HCT116 (cell line): ENCODE measurements around the gene MDFI. TPM values are rescaled to one million over a fixed set of nuclear protein-coding genes. Genes with fewer than 3 reads are reported as not detected.

Source experiments
- ATAC-seq: fragments of 200-7000 bp; cut with Tn5 transposase; 2 replicates; pipeline ENCODE4 v1.9.1; 2020; ENCODE audit warnings: mild to moderate bottlenecking, moderate library complexity
- BruUV-seq: library from RNA; stranded (reverse); fragments of 400-500 nt; replicated peaks from 2 replicates; lab custom pipeline; 2021; lab: Mats Ljungman, UMichigan
- CTCF ChIA-PET: fragments of 300-600 bp; sonication (Branson Sonifier 250); formaldehyde crosslinking; loops from one replicate; lab custom pipeline; 2021; ENCODE audit warnings: antibody characterized with exemption; lab: Charles Lee
- POLR2A ChIA-PET: fragments of 300-600, 350-600 bp; sonication (Branson Sonifier 250); formaldehyde crosslinking; loops from one replicate; lab custom pipeline; 2021; ENCODE audit warnings: antibody characterized with exemption; lab: Charles Lee
- RAD21 ChIA-PET, 2 experiments: fragments of 300-600 bp; sonication (Branson Sonifier 250); formaldehyde crosslinking; loops; one replicate each; lab custom pipeline; 2023; ENCODE audit warnings: low total read pairs in 2 of 2; ENCODE audit not compliant: uncharacterized antibody in 2 of 2, unreplicated experiment in 2 of 2, low non-redundant PET in 1 of 2; lab: Charles Lee
- DNase-seq: peaks from one replicate; pipeline ENCODE4 v3.0.0-alpha.2; 2010; ENCODE audit warnings: low read depth, low spot score
- H2AFZ ChIP-seq: fragments of 200-600 bp; shearing (Covaris generic), sonication (generic); 2 replicates; pipeline ENCODE4 v1.6.1; 2017; ENCODE audit warnings: low read depth, mixed run types, mixed read lengths, antibody characterized with exemption, low read length; ENCODE audit not compliant: poor library complexity, severe bottlenecking
- H3K27ac ChIP-seq: 2 replicates; pipeline ENCODE4 v1.5.1; 2012; ENCODE audit warnings: low read depth, low read length
- H3K27me3 ChIP-seq: fragments of 200-600 bp; sonication (generic); 2 replicates; pipeline ENCODE4 v1.6.1; 2016; ENCODE audit warnings: mixed run types, low read length, mixed read lengths; ENCODE audit not compliant: insufficient read depth
- H3K36me3 ChIP-seq, 2 experiments: fragments of 200-500 bp in 1 of 2; fragments of 200-600 bp in 1 of 2; sonication (Bioruptor generic) in 1 of 2; sonication (generic) in 1 of 2; 2 replicates each; pipeline versions ENCODE4 v1.5.1 to v1.6.1; 2014 to 2016; ENCODE audit warnings: low read length in 2 of 2, inconsistent platforms in 1 of 2, mixed read lengths in 1 of 2, mixed run types in 1 of 2; ENCODE audit not compliant: insufficient read depth in 2 of 2, control insufficient read depth in 1 of 2
- H3K4me1 ChIP-seq, 2 experiments: fragments of 200-600 bp in 1 of 2; sonication (generic) in 1 of 2; 2 replicates each; pipeline versions ENCODE4 v1.5.1 to v1.6.1; 2012 to 2017; ENCODE audit warnings: low read length in 2 of 2, inconsistent platforms in 1 of 2, mild to moderate bottlenecking in 1 of 2, mixed read lengths in 1 of 2, mixed run types in 1 of 2, moderate library complexity in 1 of 2; ENCODE audit not compliant: insufficient read depth in 2 of 2, control insufficient read depth in 1 of 2
- H3K4me2 ChIP-seq: fragments of 200-600 bp; sonication (generic); 2 replicates; pipeline ENCODE4 v1.6.1; 2017; ENCODE audit warnings: mixed run types, low read length, mixed read lengths
- H3K4me3 ChIP-seq, 2 experiments: fragments of 200-600 bp in 1 of 2; sonication (generic) in 1 of 2; replicated peaks in 1 of 2; 2 replicates each; pipeline ENCODE4 v1.5.1; 2011 to 2016; ENCODE audit warnings: low read length in 2 of 2, control low read depth in 1 of 2, low read depth in 1 of 2, mild to moderate bottlenecking in 1 of 2, mixed read lengths in 1 of 2, mixed run types in 1 of 2
- H3K79me2 ChIP-seq: fragments of 200-600 bp; sonication (generic); 2 replicates; pipeline ENCODE4 v1.6.1; 2017; ENCODE audit warnings: mild to moderate bottlenecking, mixed run types, low read length, moderate library complexity, mixed read lengths; ENCODE audit not compliant: insufficient read depth
- H3K9ac ChIP-seq: fragments of 200-600 bp; sonication (generic); 2 replicates; pipeline ENCODE4 v1.6.1; 2016; ENCODE audit warnings: low read length, mixed read lengths
- H3K9me2 ChIP-seq: fragments of 200-600 bp; sonication (generic), shearing (Covaris generic); 2 replicates; pipeline ENCODE4 v1.6.1; 2017; ENCODE audit warnings: mixed run types, mild to moderate bottlenecking, moderate library complexity; ENCODE audit not compliant: insufficient read depth
- H3K9me3 ChIP-seq, 2 experiments: fragments of 200-500 bp in 1 of 2; fragments of 200-600 bp in 1 of 2; sonication (Bioruptor generic) in 1 of 2; sonication (generic) in 1 of 2; 2 replicates each; pipeline ENCODE4 v1.6.1; 2014 to 2017; ENCODE audit warnings: low read length in 2 of 2, mixed read lengths in 2 of 2, inconsistent platforms in 1 of 2, low read depth in 1 of 2, mild to moderate bottlenecking in 1 of 2, mixed run types in 1 of 2, moderate library complexity in 1 of 2; ENCODE audit not compliant: control insufficient read depth in 1 of 2, insufficient read depth in 1 of 2
- H4K20me1 ChIP-seq: fragments of 200-600 bp; sonication (generic), shearing (Covaris generic); 2 replicates; pipeline ENCODE4 v1.6.1; 2017; ENCODE audit warnings: mixed run types, mild to moderate bottlenecking, moderate library complexity; ENCODE audit not compliant: insufficient read depth
- CBX3 ChIP-seq: IDR thresholded peaks from 2 replicates; pipeline ENCODE4 v1.6.1; 2012; ENCODE audit warnings: low read depth
- ELF1 ChIP-seq: IDR thresholded peaks from 2 replicates; pipeline ENCODE4 v1.6.1; 2012; ENCODE audit warnings: low read depth, borderline replicate concordance
- EZH2phosphoT487 ChIP-seq: fragments of 200-600 bp; IDR thresholded peaks from 2 replicates; pipeline ENCODE4 v1.6.1; 2018; ENCODE audit warnings: antibody characterized with exemption, borderline replicate concordance
- FOSL1 ChIP-seq: IDR thresholded peaks from 2 replicates; pipeline ENCODE4 v1.6.1; 2012; ENCODE audit warnings: low read depth
- POLR2A ChIP-seq: IDR thresholded peaks from 2 replicates; pipeline ENCODE4 v1.7.0; 2011; ENCODE audit warnings: borderline replicate concordance; ENCODE audit not compliant: insufficient read depth, insufficient read length; ENCODE audit errors: extremely low read depth
- RAD21 ChIP-seq: IDR thresholded peaks from 2 replicates; pipeline ENCODE4 v1.6.1; 2012; ENCODE audit warnings: low read depth, mild to moderate bottlenecking
- SIN3A ChIP-seq: IDR thresholded peaks from 2 replicates; pipeline ENCODE4 v1.6.1; 2012; ENCODE audit warnings: low read depth
- ZNF274 ChIP-seq: fragments of 200-500 bp; sonication (Bioruptor generic); IDR thresholded peaks from 2 replicates; pipeline ENCODE4 v1.6.1; 2014; ENCODE audit warnings: mild to moderate bottlenecking, low read depth, low read length, inconsistent platforms
- intact Hi-C: fragments of 100-400 bp; cut with micrococcal nuclease; formaldehyde crosslinking; loops from 2 replicates; pipeline ENCODE4 v1.10.0; 2022
- total RNA-seq: library from RNA; stranded (reverse); gene quantifications from one replicate; pipeline ENCODE4 v1.2.1, GENCODE V29; 2021; ENCODE audit not compliant: unreplicated experiment
- TF ChIP-seq, protein P1 (sequence below), 3 experiments: fragments of 200-600 bp in 1 of 3; sonication (generic) in 1 of 3; IDR thresholded peaks in 2 of 3; conservative IDR thresholded peaks in 1 of 3; 2 replicates each; pipeline ENCODE4 v1.5.1; 2012 to 2017; ENCODE audit warnings: low read depth in 2 of 3, low read length in 2 of 3, antibody characterized with exemption in 1 of 3, borderline replicate concordance in 1 of 3, control low read depth in 1 of 3, mild to moderate bottlenecking in 1 of 3, mixed read lengths in 1 of 3, mixed run types in 1 of 3, moderate library complexity in 1 of 3; ENCODE audit not compliant: insufficient read depth in 1 of 3
- TF ChIP-seq, protein P2 (sequence below): IDR thresholded peaks from 2 replicates; pipeline ENCODE4 v1.6.1; 2012

MDFI gene
- total RNA-seq, 1 experiment from 2014 or later: 35.5 TPM

DNA sequence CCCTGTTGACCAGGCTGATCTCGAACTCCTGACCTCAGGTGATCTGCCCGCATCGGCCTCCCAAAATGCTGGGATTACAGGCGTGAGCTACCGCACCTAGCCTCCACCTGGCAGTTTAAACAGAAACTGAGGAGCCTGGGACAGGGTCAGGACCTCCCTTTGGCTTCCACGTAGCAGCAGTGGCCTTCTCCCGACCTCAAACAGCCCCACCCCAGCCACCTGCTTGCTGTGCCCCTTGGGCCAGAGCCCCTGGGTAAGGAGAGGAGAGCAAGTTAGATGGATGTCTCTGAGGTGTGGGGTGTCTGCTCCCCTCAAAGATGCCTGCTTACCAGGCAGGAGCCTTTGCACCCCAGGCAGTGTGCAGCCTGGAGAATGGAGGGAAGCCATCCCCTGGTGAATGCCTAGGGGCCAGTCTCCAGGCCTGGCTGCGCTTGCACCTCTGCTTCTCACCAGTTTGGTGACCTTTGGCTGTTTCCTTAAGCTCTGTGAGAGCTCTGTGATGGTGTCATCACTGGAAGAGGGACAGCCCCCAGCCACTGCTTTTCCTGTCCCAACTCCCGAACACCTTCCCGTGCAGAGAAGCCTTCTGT lies 42.1 kb upstream of the MDFI start:
- intact Hi-C loops: no loop called here
- peaks cover 0 to 3% of the 10 kb centered on the region in 2 experiments; a peak in 1 of 4 replicates for H3K4me1 ChIP-seq
- H4K20me1 ChIP-seq: no peaks in the 10 kb centered on the region
- POLR2A ChIA-PET: no interaction called here
- H3K79me2 ChIP-seq: no peaks in the 10 kb centered on the region
- no peak overlapping the region for H3K4me2 ChIP-seq
- ATAC-seq: no peak
- CTCF ChIA-PET: interaction anchor here (1.2 to 1.4 kb wide), 2 partner anchors 86 to 228 kb away, joined by 3 to 4 read pairs; no protein-coding TSS in a partner anchor
- H3K9ac ChIP-seq: no peak overlapping the region
- H3K27ac ChIP-seq: no peak overlapping the region
- H2AFZ ChIP-seq: no peak overlapping the region
- no peaks in the 10 kb centered on the region for H3K9me3 ChIP-seq
- H3K9me2 ChIP-seq: no peaks in the 10 kb centered on the region
- H3K4me3 ChIP-seq: no peak overlapping the region
- TF ChIP-seq CBX3 (no peak), SIN3A (no peak), EZH2phosphoT487 (no peak), RAD21 (no peak), ZNF274 (no peak), FOSL1 (no peak), POLR2A (no peak), ELF1 (no peak)
- TF ChIP-seq, protein P1, sequence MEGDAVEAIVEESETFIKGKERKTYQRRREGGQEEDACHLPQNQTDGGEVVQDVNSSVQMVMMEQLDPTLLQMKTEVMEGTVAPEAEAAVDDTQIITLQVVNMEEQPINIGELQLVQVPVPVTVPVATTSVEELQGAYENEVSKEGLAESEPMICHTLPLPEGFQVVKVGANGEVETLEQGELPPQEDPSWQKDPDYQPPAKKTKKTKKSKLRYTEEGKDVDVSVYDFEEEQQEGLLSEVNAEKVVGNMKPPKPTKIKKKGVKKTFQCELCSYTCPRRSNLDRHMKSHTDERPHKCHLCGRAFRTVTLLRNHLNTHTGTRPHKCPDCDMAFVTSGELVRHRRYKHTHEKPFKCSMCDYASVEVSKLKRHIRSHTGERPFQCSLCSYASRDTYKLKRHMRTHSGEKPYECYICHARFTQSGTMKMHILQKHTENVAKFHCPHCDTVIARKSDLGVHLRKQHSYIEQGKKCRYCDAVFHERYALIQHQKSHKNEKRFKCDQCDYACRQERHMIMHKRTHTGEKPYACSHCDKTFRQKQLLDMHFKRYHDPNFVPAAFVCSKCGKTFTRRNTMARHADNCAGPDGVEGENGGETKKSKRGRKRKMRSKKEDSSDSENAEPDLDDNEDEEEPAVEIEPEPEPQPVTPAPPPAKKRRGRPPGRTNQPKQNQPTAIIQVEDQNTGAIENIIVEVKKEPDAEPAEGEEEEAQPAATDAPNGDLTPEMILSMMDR (IDR thresholded peaks at IDR 0.05 in 2 of 3, conservative IDR thresholded peaks at IDR 0.05 in 1 of 3; ENCODE audit: borderline replicate concordance in 1 of 3, insufficient read depth in 1 of 3, low read depth in 2 of 3, low read length in 2 of 3): no peak
- TF ChIP-seq, protein P2, sequence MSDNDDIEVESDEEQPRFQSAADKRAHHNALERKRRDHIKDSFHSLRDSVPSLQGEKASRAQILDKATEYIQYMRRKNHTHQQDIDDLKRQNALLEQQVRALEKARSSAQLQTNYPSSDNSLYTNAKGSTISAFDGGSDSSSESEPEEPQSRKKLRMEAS: no peak
- DNase-seq: no peak
- RAD21 ChIA-PET: no interaction called here
- H3K27me3 ChIP-seq: no peaks in the 10 kb centered on the region
- no TSS peak for BruUV-seq
- peaks cover 4 to 12% of the 10 kb centered on the region in 2 experiments; a peak in 2 of 4 replicates for H3K36me3 ChIP-seq
